NCI-H2081 treated with DMSO at 0.1 percent for 48 hours (cell line): ENCODE measurements around the gene PRKCD.

Experiments
- DNase-seq: peaks from one replicate; lab custom pipeline; 2025; lab: John Stamatoyannopoulos, UW

PRKCD gene

DNA sequence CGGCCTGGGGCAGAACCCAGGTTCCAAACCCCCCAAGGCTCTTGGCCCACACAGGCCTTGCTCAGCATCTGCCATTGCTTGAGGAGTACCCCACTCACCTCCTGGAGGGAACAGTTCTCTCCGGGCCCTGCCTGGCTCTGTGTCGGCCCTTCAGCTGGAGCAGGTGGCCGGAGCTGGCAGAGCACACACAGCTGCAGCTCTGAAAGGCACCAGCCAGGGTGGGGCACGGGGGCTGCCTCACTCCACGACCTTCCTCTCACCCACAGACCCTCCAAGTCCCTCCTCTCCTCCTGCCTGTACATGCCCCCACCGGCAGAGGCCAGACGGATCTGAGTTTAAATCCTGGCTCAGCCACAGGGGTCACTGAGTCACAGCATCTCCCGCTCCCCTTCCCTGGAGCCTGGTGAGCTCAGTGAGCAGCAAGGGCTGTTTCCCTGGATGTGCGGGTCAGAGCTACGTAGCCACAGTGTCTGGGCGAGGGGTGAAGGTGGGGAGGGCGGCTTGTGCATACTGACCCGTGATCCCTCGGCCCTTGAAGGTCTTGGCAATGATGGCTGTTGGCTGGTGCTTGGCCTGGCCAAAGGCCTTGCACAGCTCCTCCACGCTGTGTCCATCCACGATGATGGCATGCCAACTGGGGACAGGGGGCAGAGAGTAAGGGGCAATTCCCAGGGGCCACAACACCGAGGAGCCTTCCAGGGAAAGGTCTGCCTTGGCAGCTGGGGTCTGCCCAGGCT is 71.8 kb downstream of the PRKCD start:
- no peak for DNase-seq

DNA sequence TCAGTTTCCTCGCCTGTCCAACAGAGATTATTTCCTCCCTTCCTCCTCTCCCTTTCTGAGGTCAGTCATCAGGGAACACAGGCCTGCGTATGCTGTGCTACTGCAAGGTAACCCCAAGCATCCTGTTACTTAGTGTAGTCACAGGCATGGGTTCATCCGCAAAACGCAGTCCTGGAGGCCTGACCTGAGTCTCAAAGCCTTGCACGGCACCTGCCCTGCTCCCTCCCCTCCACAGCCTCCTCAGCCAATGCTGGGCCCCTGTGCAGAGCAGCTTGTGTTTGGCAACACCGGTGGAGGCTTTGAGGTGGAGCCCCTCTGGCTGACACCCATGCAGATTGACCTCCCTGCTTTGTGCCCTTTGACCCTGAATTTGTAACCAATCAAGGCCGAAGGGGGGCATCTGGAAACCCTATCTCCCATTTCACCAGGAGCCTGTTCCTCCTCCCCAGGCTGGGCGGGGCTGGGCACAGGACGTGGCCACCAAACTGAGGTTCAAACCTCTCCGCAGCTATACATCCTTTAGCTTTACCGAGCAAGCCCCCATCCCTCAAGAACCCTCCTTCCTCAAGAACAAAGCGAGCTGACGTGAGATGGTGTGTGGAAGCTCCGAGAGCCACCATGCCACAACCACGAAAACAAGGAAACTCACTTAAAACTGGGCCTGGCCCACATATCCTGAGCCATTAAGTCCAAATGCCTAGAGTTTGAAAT is 73.3 kb downstream of the PRKCD start:
- DNase-seq: no peak

DNA sequence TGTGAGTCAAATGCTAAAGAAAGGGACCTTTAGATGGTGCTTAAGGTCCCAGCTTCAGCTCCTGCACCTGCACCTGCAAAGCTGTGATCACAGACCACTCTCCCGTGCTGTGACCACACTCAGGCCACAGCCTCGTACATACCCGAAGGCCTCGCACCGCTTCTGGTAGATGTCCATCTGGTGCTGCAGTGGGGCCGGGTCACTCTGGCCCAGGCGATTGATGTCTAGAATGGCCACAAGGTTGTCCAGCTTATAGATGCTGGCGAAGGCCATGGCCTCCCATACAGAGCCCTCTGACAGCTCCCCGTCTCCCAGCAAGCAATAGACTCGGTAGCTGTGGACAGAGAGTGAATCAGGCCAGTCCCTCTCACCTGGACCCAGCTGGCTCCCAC is 73.8 kb downstream of the PRKCD start:
- DNase-seq: no peak

DNA sequence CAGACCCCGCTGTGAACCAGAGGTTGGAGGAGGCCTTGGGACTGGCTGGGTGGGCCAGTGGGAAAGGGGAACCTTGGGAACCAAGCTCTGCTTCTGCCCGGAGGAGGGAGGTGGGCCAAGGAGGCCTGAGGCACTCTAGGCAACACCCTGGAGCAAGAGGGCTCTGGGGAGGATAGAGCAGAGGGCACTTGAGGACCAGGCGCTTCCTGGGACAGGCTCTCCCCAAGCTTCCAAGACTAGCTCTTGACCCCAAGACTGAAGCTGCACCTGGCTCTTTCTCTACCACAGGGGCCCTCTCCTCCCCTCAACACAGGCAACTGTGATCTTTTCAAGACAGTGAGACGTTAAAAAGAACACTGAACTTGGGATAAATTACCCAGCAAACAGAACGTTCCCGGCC is 74.5 kb downstream of the PRKCD start:
- DNase-seq: no peak

DNA sequence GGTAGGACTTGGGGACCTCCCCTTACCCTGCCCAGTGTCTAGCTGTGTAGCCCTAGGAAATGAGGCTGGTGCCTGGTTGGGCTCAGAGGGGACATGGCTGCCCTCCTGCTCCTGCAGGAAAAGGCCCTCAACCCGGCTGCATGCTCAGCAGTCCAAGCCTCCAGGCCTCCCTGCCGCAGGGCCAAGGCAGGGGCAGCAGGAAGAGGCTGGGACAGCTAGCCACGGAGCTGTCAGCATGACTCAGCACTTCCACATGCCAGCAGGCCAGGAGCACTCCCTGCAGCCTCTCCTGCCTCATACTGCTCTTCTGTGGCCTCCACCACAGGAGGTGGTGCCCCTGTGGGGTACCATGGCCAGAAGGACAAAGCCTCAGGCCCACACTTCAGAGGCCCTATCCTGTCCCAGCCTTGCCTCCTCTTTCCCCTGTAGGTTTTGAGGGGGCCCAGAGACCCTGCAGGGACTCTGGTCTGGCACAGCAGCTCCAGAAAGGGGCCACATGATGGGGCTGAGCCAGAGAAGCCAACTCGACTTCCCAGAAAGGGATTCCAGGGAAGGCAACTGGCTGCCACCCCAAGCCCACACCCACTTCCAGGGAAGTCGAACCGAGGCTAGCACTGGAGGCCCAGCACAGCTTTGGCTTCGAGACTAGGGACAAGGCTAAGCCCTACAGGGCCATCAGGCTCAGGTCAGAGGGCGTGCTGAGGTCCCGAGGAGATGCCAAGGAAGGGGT is 75.3 kb downstream of the PRKCD start:
- DNase-seq: no peak

DNA sequence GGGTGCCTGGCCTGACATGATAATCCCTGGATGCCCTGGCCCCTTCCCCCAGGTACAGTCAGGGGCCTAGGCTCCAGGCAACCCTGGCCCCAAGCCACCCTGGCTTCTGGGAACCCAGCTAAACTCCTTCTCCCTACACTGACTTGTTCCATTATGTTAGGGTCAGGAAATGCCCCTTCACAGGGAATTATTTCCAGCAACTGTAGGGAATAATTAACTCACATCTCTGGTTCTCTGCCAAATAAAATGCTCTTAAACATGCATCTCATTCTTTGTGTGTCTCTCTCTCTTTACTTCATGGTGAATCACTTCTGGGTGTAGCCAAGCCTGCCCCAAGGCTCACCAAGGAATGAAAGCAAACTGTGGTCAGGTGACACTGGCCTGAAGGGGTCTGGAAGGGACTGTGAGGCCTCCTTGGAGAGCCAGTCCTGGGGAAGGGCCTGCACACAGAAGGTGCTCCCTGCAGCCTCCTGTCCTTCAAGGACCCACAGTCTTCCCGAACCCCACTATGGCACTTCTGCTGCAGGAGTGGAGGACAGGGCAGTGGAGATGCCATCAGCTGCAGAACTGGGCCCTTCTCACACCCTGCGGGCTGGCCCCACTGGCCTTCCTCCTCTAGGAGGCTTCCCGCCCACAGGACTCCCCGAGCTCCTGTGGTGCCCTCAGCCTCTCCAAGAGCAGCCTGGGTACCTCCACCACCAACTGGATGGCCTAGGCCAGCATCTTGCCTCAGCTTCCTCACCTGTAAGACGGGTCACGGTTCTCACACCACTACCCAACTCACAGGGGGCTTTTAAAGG is 77.2 kb downstream of the PRKCD start:
- no peak for DNase-seq

DNA sequence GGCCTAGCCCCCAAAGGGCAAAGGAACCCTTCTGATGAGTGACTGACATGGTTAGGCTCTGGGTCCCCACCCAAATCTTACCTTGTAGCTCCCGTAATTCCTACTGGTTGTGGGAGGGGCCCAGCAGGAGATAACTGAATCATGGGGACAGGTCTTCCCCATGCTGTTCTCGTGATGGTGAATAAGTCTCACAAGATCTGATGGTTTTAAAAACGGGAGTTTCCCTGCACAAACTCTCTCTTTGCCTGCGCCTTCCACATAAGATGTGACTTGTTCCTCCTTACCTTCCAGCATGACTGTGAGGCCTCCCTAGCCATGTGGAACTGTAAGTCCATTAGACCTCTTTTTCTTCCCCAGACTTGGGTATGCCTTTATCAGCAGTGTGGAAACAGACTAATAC is 77.9 kb downstream of the PRKCD start:
- DNase-seq: no peak

DNA sequence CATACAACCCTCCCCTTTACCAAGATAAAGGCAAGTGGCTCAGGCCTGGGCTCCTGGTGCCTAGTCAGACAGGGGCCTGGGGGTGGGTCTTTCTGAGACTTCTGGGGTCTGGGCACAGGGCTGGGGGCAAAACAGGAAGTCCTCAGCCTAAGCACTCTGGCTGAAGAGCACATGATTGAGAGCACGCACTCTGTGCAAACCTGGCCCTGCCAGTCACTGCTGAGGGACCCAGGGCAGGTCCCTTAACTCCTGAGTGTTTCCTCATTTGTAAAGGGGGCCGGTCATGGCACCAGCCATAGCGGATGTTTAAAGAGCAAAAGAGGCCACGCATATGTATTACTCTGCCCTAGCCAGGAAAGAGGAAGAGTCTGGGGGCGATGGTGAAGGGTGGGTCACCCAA is 78.8 kb downstream of the PRKCD start:
- DNase-seq: no peak

DNA sequence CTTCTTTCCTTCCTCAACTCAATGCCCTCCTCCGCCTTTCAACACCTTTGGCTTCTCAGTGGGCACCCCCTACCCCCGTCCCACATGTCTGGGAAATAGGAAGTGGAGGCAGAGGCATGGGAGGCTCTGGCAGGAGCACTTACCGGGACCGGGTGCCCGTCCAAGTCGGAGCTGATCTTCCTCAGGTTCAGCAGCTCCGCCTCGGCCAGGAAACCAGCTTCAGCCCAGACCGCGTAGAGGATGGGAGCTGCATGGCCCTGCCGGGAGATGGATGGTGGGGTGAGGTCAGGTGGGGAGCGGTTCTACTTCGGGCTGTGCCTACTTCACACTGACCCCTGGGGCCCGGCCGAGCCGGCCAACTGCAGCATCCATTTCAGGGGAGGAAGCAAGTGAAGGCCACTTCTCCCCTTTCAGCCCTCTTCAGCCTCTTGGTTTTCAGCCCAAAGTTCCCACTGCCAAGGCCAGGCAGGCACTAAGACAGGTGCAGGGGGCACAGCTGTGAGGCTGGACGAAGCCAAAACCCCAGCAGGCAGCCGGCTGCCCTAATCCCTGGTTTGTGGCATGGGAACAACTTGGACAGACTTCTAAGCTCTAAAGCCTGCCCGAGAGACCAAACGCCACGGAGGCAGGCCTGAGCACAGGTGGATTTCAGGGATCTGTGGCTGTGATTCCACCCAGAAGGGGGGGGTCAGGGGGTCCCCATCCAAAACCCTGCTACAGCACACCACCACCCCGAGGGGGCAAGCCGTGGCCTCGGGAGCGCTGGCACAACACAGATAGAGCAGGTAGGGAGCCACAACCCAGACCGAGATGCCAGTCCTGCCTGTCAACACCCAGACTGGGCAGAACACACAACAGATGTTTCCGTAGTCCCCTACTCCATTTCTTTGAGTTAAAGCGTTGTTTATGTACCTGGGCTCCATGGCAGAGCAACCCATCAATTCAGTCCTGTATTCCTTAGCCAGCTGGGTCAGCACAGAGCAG is 80.3 kb downstream of the PRKCD start:
- no peak for DNase-seq

DNA sequence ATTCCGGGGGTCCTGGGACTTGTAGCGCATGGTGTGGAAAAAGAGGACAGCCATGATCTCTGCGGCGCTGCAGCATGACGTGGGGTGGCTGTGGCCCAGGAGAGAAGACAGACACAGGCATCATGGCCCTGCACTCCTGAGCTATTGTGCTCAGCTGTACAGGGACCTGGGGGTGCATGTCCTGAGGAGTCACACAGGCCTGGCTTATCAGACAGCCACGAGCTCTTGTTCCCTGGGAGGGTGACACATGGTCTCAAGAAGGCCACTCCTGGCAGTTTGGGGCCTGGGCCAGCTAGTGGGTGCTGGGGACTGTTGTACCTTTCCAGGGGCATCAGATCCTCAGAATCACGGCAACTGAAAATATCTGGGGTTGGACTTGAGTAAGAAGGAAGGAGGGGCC is 81.1 kb downstream of the PRKCD start:
- no peak for DNase-seq
